Heart left ventricle (tissue), 16 donors: ENCODE results near the gene DUS1L. TPM values are rescaled to one million over a fixed set of nuclear protein-coding genes. Genes with fewer than 3 reads are reported as not detected.

ENCODE experiments used
- ATAC-seq, 4 donors: fragments of 200-7000 bp; cut with Tn5 transposase; one replicate each; pipeline ENCODE4 v1.9.1; 2020 to 2022; ENCODE audit warnings: moderate library complexity in 4 of 4, mild to moderate bottlenecking in 3 of 4, moderate number of reproducible peaks in 1 of 4
- DNase-seq, 5 donors: peaks; one replicate each; pipeline ENCODE4 v3.0.0-alpha.2; 2020
- H3K27ac ChIP-seq, 12 donors: fragments of 200-600 bp; sonication (generic) in 4 of 12; one replicate each; pipeline versions ENCODE4 v1.5.0 to v1.8.0; 2016 to 2022; ENCODE audit warnings: mild to moderate bottlenecking in 2 of 12
- H3K27me3 ChIP-seq, 9 donors: fragments of 200-600 bp; sonication (generic) in 2 of 9; one replicate each; pipeline versions ENCODE4 v1.5.1 to v1.8.0; 2016 to 2022; ENCODE audit warnings: mild to moderate bottlenecking in 3 of 9
- H3K36me3 ChIP-seq, 9 donors: fragments of 200-600 bp; sonication (generic) in 2 of 9; one replicate each; pipeline versions ENCODE4 v1.5.0 to v1.8.0; 2018 to 2022; ENCODE audit warnings: mild to moderate bottlenecking in 2 of 9
- H3K4me1 ChIP-seq, 12 donors: fragments of 200-600 bp; sonication (generic) in 4 of 12; one replicate each; pipeline versions ENCODE4 v1.5.0 to v1.8.0; 2016 to 2022; ENCODE audit warnings: mild to moderate bottlenecking in 3 of 12
- H3K4me3 ChIP-seq, 12 donors: fragments of 200-600 bp; sonication (generic) in 4 of 12; one replicate each; pipeline versions ENCODE4 v1.5.0 to v1.8.0; 2017 to 2022; ENCODE audit warnings: mild to moderate bottlenecking in 9 of 12, moderate library complexity in 4 of 12
- H3K9me3 ChIP-seq, 12 donors: fragments of 200-600 bp; sonication (generic) in 4 of 12; one replicate each; pipeline versions ENCODE4 v1.5.0 to v1.8.0; 2016 to 2022; ENCODE audit warnings: mild to moderate bottlenecking in 1 of 12
- POLR2A ChIP-seq, 2 donors: fragments of 450-650 bp; IDR thresholded peaks; one replicate each; pipeline ENCODE4 v1.6.1; 2017; ENCODE audit warnings: antibody characterized with exemption in 2 of 2, mild to moderate bottlenecking in 2 of 2, moderate library complexity in 2 of 2
- WGBS, 4 donors: extraction: QIAGEN DNeasy Blood & Tissue Kit in 2 of 4; methylation state at CpG; one replicate each; pipeline versions ENCODE4 v1.1.5 to v1.1.7; 2013 to 2018; 5-methylcytosine and 5-hydroxymethylcytosine counted together
- intact Hi-C, 10 donors: fragments of 100-400 bp; cut with DNase I; formaldehyde crosslinking; loops; one replicate each; pipeline versions ENCODE4 v1.11.1 to v1.14.2; 2022
- polyA plus RNA-seq, 2 donors: library from polyadenylated mRNA; stranded (reverse); fragments of 200-250 nt; gene quantifications; one replicate each; pipeline ENCODE4 v1.2.3, GENCODE V29; 2013
- total RNA-seq, 9 donors: library from RNA; depleted of rRNA in 2 of 9; stranded (reverse); fragments of >200 nt in 2 of 9; fragmentation: NEBNext Ultra II Directional in 3 of 9; extraction: Animal tissue kit (Norgen Biotek cat#: 25700) in 3 of 9; gene quantifications; one replicate each; pipeline versions ENCODE4 v1.1.0 to v1.2.4, GENCODE V29; 2016 to 2023
- TF ChIP-seq, protein P1 (sequence below), 12 donors: fragments of 200-600 bp; sonication (generic) in 4 of 12; IDR thresholded peaks; one replicate each; pipeline versions ENCODE4 v1.5.0 to v1.8.0; 2018 to 2022; ENCODE audit warnings: antibody characterized with exemption in 12 of 12, mild to moderate bottlenecking in 5 of 12
- donor health status: ischemic (EF 13 %, LVEDD 7.1; RV severe dilation, severe dysfunction).
- donor health status: healthy with polysubstance abuse.
- donor health status: DM: no; HTN: yes; CAD: no.
- donor health status: DM: no; HTN: no; CAD: no.
- donor health status: ischemic (EF 25% LVEDD 6.9; RV normal size, moderate dysfunction).
- donor health status: ischemic (EF 25% LVEDD 5.7; RV mildly dilated, moderate dysfunction).
- donor health status: healthy.
- donor health status: DM: yes; HTN: yes; CAD: no.
- donor health status: ischemic (EF 35%, LVEDD 5.7; RV mildly dilated, moderate dysfunction).
- donor health status: nonischemic (EF 11% LVEDD 7.7; RV severe dilation, severe dysfunction).
- donor health status: DM: yes; HTN: yes; CAD: no.
- donor health status: PGD.
- donor health status: ischemic (EF 29% LVEDD 5.4; RV normal size, mild dysfunction).
- donor health status: nonischemic (EF 23%, LVEDD 6.1; RV moderate dilation, normal function).

Gene DUS1L
- total and polyA plus RNA-seq, 11 donors, result 41.5 to 113 (median 60.4) TPM

DNA sequence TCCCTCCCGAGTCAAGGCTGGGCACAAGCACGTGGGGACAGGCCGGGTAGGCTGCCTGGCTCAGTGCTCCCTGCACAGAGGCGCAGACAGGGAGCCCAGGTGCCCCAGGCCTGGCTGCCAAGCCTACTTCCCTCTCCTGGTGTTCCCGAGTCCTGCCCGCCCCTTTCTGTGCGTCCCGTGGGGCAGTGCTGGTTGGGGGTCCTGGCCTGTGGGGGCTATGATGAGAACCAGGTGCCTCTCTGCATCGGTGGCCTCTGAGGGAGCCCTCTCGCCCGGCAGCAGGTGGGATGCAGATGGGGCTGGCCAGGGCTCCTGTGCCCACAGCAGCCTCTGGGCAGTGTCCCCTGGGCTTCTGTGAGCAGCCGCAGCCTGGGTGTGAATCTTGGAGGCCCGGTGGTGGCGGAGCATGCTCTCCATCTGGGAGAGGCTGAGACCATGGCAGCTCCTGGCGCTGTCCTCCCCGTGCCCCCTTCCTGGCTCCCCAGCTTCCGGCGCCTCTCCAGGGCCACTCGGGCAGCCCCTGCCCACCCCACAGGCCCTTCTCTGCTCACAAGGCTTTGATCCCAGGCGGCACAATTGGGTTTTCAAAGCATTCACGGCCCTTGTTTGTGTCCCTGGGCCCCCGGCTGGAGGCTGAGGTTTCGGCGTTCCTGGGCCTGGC lies 50.2 kb downstream of the DUS1L start:
- Histone ChIP-seq H3K4me1 (peaks cover 0 to 26% (median 6%) of the 10 kb centered on the region in 12 donors), H3K4me3 (no peak overlapping the region), H3K27me3 (no peaks in the 10 kb centered on the region), H3K9me3 (no peaks in the 10 kb centered on the region), H3K36me3 (peaks cover 0 to 26% (median 6%) of the 10 kb centered on the region in 9 donors), H3K27ac (no peak overlapping the region)
- no peak for DNase-seq
- ATAC-seq, result no peak
- intact Hi-C loops, result no loop called here
- WGBS, 4 donors, result 85 to 88% (median 87%) methylated on average over 16 to 24 of the region's 24 CpGs
- TF ChIP-seq, protein P1, sequence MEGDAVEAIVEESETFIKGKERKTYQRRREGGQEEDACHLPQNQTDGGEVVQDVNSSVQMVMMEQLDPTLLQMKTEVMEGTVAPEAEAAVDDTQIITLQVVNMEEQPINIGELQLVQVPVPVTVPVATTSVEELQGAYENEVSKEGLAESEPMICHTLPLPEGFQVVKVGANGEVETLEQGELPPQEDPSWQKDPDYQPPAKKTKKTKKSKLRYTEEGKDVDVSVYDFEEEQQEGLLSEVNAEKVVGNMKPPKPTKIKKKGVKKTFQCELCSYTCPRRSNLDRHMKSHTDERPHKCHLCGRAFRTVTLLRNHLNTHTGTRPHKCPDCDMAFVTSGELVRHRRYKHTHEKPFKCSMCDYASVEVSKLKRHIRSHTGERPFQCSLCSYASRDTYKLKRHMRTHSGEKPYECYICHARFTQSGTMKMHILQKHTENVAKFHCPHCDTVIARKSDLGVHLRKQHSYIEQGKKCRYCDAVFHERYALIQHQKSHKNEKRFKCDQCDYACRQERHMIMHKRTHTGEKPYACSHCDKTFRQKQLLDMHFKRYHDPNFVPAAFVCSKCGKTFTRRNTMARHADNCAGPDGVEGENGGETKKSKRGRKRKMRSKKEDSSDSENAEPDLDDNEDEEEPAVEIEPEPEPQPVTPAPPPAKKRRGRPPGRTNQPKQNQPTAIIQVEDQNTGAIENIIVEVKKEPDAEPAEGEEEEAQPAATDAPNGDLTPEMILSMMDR (IDR thresholded peaks at IDR 0.05), result no peak
- TF ChIP-seq POLR2A (IDR thresholded peaks at IDR 0.05), result no peak

- H3K4me1 ChIP-seq, result peaks cover 0 to 26% (median 6%) of the 10 kb centered on the region in 12 donors
- no peak for ATAC-seq
- H3K27me3 ChIP-seq, result no peaks in the 10 kb centered on the region
- H3K9me3 ChIP-seq, result no peaks in the 10 kb centered on the region
- 86 to 91% (median 88%) methylated on average over 12 to 13 of the region's 13 CpGs for WGBS, 4 donors
- intact Hi-C loops, result no loop called here
- no peak for DNase-seq
- peaks cover 0 to 26% (median 6%) of the 10 kb centered on the region in 9 donors for H3K36me3 ChIP-seq
- TF ChIP-seq POLR2A (IDR thresholded peaks at IDR 0.05), result no peak
- TF ChIP-seq, protein P1 (IDR thresholded peaks at IDR 0.05), result no peak
- no peak overlapping the region for H3K27ac ChIP-seq
- no peak overlapping the region for H3K4me3 ChIP-seq
Measured at GRCh38 chr17:82014971-82015310, 50.7 kb downstream of the DUS1L start.

- WGBS, 4 donors, result 73 to 84% (median 78%) methylated on average over 21 to 23 of the region's 23 CpGs
- TF ChIP-seq POLR2A (IDR thresholded peaks at IDR 0.05), result no peak
- TF ChIP-seq, protein P1 (IDR thresholded peaks at IDR 0.05), result no peak
- no peaks in the 10 kb centered on the region for H3K27me3 ChIP-seq
- H3K27ac ChIP-seq, result peak overlapping the region in 11 of 12 donors; percentile 67 to 96 (median 91)
- intact Hi-C loops, result no loop called here
- no peaks in the 10 kb centered on the region for H3K9me3 ChIP-seq
- no peak overlapping the region for H3K4me3 ChIP-seq
- ATAC-seq, result peak in 3 of 4 donors; percentile 1 to 2 (median 2)
- DNase-seq, result no peak
- peaks cover 0 to 27% (median 6%) of the 10 kb centered on the region in 12 donors for H3K4me1 ChIP-seq
- peaks cover 0 to 26% (median 6%) of the 10 kb centered on the region in 9 donors for H3K36me3 ChIP-seq
Measured at GRCh38 chr17:82014432-82014831, 51.2 kb downstream of the DUS1L start.

- Histone ChIP-seq H3K27ac (peak overlapping the region; percentile 67 to 96 (median 90)), H3K36me3 (peaks cover 0 to 26% (median 6%) of the 10 kb centered on the region in 9 donors), H3K4me3 (no peak overlapping the region), H3K27me3 (no peaks in the 10 kb centered on the region), H3K9me3 (no peaks in the 10 kb centered on the region), H3K4me1 (peaks cover 0 to 33% (median 8%) of the 10 kb centered on the region in 12 donors)
- intact Hi-C loops, result no loop called here
- peak; percentile 53 to 74 (median 66) for ATAC-seq
- TF ChIP-seq, protein P1 (IDR thresholded peaks at IDR 0.05), result no peak
- TF ChIP-seq POLR2A (IDR thresholded peaks at IDR 0.05), result no peak
- 67 to 75% (median 67%) methylated on average over 14 to 16 of the region's 16 CpGs for WGBS, 4 donors
- DNase-seq, result peak in 4 of 5 donors; percentile 55 to 76 (median 64)
Measured at GRCh38 chr17:82013772-82014321, 51.8 kb downstream of the DUS1L start.
